ENCODE measurements around the gene ZNRD2.

ZNRD2 gene

DNA sequence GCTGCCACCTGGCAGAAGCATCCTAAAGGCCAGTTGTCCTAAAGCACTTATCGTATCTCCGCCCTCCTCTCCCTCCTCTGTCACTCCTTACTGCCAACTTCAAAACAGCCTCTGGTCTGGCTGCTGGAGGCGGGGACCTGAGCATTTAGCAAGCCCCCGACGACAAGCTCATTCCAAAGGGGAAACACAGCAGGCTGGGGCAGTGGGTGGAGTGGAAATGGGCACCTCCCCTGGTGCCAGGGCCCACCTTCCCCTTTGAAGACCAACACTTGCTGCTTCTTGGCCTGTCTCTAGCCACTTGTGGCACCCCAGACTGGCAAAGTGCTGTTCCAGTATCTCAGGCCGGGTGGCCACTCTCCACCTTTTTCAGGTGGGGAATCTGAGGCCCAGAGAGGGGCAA lies 40.1 kb downstream of the ZNRD2 start:
- DNase-seq (ENCODE audit: low spot score), result no peak

DNA sequence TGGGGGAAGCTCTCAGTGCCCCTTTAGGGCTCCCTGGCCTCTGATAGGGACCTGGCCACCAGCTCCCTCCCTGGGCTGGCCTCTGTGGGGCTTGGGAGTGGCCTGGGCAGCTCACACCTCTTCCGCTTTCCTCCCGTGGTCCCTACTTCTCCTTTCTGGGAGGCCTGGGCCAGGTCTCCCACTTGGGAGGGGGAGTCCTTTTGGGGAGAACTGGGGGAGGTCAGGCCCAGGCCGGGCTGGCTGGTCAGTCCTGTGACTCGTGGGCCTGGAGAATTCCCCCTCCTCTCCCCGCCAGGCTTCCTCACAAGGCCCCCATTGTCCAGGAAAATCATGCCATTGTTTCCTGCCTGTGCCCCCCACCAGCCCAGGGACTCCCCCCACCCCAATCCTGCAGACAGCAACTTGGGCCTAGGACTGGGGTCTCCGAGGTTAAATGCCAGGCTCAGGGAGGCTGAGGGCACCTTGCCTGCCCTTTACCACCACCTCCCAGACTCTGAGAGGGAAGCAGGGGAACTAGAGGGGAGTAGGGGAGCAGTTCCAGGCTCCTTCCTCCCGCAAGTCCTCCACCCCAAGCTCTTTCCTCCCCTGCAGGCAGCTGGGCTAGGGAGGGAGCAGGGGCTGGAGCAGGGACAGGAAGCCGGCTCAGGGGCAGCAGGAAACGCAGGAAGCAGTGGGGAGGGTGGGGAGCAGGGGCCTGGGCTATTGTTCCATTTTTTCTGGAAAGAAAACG lies 40.9 kb downstream of the ZNRD2 start:
- no peak for DNase-seq (ENCODE audit: low spot score)

DNA sequence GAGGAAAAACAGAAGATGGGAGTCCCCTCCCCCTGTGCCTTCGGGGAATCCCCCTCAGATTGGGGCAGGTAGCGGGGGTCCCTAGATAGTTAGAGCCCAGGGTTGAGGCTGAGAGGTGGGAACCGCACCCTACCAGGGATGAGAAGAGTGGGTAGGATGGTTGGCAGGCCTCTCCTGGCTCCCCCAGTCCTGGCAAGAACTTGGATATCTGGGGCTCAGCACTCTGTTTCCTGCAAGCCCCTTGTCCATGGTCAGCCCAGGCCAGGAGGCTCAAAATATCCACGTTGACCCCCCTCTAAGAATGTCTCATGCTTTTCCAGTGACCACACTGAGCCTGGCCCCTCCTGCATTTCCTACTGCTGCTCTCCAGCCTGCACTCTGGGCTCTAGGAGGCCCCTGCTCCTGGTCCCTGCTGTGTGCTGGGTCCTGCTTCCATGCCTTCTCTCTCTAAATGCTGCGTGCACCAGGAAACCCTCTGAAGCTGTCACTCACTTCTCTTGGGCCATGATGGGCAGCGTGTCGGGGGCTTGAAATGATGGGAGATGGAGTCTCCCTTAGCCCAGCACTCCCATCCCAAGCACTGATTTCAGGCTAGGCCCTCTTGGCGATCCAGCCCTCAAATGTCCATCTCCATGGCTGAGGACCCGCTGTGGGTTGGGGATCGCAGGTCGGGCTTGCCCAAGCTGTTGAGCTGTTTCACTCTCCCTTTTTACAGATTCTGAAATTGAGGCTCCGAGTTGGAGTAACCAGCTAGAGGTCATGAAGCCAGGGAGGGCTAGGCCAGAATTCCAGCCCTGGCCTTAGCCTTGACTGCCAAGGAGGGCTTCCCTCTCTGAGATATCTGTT lies 41.7 kb downstream of the ZNRD2 start:
- no peak for DNase-seq (ENCODE audit: low spot score)

DNA sequence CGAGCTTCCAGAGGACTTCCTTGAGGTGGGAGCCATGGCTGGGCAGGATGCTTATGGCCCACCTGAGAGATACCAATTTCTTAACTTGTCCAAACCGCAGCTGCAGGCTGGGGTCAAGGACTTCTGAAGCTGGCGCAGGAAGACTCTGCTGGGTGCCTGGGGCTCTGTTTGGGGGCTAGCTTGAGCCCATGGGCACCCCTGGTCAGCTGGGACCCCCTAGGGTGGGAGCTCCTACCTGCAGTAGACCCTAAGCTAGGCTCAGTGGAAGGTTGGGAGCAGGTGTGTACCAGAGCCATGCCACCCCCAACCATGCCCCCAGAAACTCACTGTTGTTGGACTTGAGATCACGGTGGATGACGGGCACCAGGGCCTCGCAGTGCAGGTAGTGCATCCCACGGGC lies 42.4 kb downstream of the ZNRD2 start:
- DNase-seq (ENCODE audit: low spot score), result no peak

DNA sequence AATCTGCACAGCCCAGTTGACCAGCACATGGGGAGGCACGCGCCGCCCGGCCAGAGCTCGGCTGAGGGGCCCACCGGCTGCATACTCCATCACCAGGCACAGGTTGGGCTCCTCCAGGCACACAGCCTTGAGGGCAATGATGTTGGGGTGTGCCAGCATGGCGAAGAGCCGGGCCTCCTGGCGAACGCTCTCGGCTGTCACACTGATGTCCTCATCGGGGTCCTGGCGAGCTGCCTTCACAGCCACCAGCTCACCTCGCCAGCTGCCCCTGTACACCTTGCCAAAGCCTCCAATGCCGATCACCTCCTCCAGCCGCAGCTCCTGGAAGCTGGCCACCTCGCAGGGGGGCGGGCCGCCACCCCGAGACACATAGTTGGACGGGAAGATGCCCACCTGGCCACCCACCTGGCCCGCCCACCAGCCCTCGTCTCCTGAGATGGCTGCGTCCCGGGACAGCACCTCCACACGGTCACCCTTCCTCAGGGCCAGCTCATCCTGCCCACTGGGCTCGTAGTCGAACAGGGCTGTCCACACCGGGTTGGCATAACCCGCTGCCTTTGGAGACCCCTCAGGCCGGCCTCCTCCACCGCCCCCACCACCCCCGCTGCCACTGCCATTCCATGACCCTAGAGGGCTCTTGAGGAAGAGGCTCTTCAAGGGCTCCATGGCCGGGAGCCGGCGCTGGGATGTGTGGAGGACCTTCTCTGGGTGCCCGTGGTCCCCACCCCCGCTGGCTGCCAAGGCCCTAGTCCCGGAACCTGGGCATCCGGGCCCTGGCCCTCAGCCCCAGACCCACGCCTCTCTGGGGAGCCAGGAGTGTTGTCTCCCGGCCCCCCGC lies 43.0 kb downstream of the ZNRD2 start:
- DNase-seq (ENCODE audit: low spot score), result no peak

DNA sequence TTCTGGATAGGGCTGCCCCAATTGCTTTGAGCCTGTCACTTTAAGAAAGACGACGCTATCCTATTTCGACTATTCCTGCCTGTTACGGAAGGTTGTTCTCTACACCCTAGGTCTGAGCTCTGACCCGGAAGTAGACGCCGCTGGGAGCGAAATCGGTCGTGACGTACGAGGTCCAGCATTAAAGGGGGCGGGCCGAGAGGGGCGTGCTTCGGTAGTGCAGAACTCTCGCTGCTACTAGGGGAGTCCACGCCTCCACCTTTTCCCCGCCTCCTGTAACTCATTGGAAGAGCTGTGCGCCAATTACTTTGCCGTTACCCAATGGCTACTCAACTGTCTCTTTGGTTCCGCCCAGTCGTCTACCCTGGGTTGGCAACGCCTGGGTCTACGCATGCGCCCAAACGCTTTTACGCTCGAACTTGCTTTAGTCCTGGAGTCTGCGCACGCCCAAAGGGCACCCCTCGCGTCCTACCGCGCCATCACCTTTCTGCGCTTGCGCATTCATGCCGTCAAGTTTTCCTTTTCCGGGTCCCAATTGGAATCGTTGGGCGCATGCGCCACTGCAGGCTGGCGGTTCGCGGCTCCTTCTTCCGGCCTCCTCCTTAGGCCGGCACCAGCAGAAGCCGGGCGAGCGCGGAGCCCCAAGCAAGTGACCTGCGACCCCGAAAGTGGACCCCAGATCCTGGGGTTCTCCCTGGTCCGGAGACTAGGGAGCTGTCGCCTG lies 45.1 kb downstream of the ZNRD2 start, which contains the start of gene PCNX3:
Gene PCNX3, plus strand, starts transcription at position 548 of the 721 bp plus-strand sequence. CDS start 536 bp downstream, outside the sequence.
- DNase-seq (ENCODE audit: low spot score), result peak; percentile 100

DNA sequence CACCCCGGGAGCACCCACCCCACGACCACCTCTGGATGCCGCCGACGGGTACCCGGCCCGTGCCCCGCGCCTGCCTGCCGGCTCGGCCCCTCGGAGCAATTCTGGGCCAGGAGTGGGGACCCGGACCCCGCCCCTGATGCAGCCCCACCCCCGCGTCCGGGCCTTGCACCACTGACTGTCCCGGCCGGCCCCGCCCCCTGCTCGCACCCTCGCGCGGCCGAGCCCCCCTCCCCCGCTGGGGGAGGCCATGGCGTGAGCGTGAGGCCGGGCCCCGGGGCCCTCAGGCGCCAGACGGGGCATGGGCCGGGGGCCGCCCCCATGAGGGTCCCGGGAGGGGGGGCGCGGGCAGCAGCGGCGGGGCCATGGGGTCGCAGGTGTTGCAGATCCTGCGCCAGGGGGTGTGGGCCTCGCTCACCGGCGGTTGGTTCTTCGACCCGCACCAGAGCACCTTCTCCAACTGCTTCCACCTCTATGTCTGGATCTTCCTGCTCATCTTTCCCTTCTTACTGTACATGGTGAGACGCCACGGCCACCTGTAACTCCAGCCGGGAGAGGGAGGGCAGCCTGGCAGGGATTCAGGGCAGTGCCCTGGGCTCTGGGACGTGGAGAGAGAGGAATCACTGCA lies 45.8 kb downstream of the ZNRD2 start:
- peak; percentile 57 for DNase-seq (ENCODE audit: low spot score)

DNA sequence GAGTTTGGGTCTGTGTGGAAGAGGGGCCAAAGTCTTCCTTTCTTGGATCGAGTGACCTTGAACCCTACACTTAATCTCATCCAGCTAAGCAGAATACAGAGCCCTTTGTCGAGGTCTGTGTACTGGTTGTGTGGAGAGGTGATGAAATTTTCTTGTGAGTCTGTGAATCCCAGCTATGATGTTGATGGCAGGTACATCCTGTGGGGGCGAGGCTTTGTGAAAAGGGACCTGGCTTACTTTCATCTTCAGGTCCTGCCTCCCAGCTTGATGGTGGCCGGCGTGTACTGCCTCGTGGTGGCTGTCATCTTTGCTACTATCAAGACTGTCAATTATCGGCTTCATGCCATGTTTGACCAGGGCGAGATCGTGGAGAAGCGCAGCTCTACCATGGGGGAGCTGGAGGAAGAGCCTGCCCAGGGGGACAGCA lies 46.3 kb downstream of the ZNRD2 start:
- DNase-seq (ENCODE audit: low spot score), result peak; percentile 15

DNA sequence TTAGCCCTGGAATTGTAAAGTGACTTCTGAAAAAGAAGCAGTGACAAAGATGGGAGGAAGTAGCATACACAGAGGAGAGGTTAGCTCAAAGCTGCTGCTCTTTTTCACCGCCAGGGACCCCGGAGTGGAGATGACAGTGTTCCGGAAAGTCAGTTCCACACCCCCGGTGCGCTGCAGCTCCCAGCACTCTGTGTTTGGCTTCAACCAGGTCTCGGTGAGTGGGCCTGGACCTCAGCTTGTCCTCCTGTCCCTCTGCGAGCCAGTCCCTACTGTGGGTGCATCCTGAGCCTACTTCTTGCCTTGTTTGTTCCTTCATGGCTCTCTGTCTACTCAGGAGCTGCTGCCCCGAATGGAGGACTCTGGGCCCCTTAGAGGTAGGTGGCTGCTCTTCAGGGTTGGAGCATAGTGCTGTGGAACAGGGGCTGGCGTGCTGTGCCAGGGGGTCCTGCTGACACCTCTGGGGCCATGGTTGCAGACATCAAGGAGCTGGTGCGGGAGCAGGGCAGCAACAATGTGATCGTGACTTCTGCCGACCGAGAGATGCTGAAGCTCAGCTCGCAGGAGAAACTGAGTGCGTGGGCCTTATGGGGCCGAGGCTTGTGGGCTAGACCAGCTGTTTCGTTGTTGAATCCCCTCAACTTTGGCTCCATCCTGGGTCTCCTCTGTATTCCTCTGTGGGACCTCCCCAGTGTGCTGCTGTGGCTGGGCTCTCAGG lies 47.0 kb downstream of the ZNRD2 start:
- no peak for DNase-seq (ENCODE audit: low spot score)

DNA sequence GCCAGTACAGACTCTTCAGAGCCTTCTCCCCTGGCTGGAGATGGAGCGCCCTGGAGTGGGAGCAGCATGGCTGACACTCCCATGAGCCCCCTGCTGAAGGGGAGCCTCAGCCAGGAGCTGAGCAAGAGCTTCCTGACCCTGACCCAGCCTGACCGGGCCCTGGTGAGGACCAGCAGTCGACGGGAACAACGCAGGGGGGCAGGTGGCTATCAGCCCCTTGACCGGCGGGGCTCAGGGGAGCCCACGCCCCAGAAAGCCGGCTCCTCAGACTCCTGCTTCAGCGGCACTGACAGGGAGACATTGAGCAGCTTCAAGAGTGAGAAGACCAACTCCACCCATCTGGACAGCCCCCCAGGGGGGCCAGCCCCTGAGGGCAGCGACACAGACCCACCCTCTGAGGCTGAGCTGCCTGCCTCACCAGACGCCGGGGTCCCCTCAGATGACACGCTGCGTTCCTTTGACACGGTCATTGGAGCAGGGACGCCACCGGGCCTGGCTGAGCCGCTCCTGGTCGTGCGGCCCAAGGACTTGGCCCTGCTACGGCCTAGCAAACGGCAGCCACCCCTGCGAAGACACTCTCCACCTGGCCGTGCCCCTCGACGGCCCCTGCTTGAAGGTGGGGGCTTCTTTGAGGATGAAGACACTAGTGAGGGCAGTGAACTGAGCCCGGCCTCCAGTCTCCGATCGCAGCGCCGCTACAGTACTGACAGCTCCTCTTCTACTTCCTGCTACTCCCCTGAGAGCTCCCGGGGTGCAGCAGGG lies 47.9 kb downstream of the ZNRD2 start:
- no peak for DNase-seq (ENCODE audit: low spot score)

DNA sequence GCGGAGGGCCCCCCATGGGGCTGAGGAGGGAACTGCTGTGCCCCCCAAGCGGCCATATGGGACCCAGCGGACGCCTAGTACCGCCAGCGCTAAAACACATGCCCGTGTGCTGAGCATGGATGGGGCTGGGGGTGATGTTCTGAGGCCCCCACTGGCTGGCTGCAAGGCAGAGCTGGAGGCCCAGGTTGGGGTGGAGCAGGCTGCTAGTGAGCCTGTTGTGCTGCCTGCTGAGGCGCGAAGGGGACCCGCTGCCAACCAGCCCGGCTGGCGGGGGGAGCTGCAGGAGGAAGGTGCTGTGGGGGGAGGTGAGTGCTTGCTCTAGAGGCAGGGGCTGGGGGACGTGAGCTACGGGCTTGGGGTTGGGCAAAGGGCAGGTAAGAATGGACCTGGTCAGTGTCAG lies 48.5 kb downstream of the ZNRD2 start:
- DNase-seq (ENCODE audit: low spot score), result no peak

DNA sequence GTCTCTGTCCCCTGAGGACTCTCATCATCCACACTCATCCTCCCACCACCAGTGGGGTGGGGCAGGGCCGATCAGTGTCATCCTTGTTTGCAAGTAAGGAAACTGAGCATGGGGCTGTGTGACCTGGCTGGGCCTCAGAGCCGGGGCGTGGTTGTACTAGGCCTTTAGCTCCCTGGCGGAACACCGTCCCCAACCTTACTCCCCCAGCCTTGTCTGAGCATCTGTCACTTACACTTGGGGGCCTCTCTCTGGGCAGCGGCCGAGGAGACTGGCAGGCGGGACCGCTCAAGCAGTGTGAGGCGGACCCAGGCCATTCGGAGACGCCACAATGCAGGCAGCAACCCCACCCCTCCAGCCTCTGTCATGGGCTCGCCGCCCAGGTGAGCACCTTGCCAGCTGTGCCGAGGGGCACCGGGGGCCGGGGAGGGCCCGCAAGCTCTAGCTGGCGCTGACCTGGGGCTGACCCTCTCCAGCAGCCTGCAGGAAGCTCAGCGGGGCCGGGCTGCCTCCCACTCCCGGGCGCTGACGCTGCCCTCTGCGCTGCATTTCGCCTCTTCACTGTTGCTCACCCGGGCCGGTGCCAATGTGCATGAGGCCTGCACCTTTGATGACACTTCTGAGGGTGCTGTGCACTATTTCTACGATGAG lies 49.1 kb downstream of the ZNRD2 start:
- DNase-seq (ENCODE audit: low spot score), result no peak

DNA sequence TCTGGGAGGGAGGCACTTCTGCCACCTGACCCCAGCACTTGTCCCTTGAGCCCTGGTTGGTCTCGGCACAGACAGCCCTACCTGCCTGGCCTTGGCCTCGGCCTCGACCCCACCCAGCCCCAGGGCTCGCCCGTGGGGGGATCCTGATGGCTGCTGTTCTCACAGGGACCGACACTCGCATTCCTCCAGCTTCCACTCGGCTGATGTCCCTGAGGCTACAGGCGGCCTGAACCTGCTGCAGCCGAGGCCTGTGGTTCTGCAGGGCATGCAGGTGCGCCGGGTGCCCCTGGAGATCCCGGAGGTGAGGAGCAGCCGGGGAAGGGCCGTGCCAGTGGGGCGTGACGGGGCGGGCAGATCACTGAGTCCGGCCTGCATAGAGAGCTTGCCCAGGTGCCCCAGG lies 50.4 kb downstream of the ZNRD2 start:
- DNase-seq (ENCODE audit: low spot score), result no peak

DNA sequence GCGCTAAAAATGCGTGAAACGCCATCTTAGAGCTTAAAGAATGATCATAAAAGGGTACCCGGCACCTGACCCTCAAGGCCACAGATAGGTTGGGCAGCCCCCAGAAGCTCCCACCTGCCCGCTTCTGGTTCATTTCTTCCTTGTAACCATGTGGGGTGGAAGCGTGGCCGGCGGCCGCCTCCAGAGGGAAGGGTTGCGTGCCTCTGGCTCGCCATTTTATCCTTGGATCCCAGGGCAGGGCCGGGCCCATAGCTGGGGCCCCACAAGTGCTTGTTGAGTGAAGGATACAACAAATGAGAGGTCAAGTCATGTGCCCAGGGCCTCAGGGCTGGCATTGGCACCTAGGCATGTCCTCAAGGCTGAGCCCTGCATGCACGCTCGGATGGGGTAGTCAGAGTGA lies 51.2 kb downstream of the ZNRD2 start:
- DNase-seq (ENCODE audit: low spot score), result no peak
